G401 (cell line): Measurements from ENCODE around the gene IL10RB. TPM values are rescaled to one million over a fixed set of nuclear protein-coding genes. Genes with fewer than 3 reads are reported as not detected.

ENCODE experiments used
- DNase-seq: peaks from one replicate; pipeline ENCODE4 v3.0.0-alpha.2; 2015; ENCODE audit warnings: low spot score
- in situ Hi-C: cut with HindIII; loops from 2 replicates; pipeline ENCODE4 v1.10.0; 2016; ENCODE audit warnings: low sequenced_read_pairs, mixed read lengths
- total RNA-seq: library from RNA; depleted of rRNA; stranded (reverse); fragments of >200 nt; shearing (Covaris generic); gene quantifications from 2 replicates; pipeline ENCODE4 v1.2.3, GENCODE V29; 2014

Gene IL10RB
- total RNA-seq, 1 experiment from 2014 or later: 16.7 TPM

GRCh38 chr21:33291686-33292085 lies 25.5 kb downstream of the IL10RB start:
- no peak for DNase-seq
- in situ Hi-C loops: no loop called here

- in situ Hi-C loops: no loop called here
Measured at GRCh38 chr21:33292724-33293123, 26.6 kb downstream of the IL10RB start.

GRCh38 chr21:33293136-33293535 lies 27.0 kb downstream of the IL10RB start:
- in situ Hi-C loops: no loop called here
- no peak for DNase-seq

More at GRCh38 chr21:33292724-33293123, 26.6 kb downstream of the IL10RB start:
- no peak for DNase-seq

GRCh38 chr21:33293811-33294216 lies 27.6 kb downstream of the IL10RB start:
- DNase-seq: no peak
- in situ Hi-C loops: no loop called here

- no peak for DNase-seq
- in situ Hi-C loops: no loop called here
Measured at GRCh38 chr21:33296156-33296555, 30.0 kb downstream of the IL10RB start.

GRCh38 chr21:33299181-33299752 lies 33.1 kb downstream of the IL10RB start:
- DNase-seq: no peak
- in situ Hi-C loops: no loop called here

- in situ Hi-C loops: no loop called here
- DNase-seq: no peak
Measured at GRCh38 chr21:33300701-33301631, 34.8 kb downstream of the IL10RB start.

GRCh38 chr21:33301632-33302002 lies 35.5 kb downstream of the IL10RB start:
- DNase-seq: no peak
- in situ Hi-C loops: no loop called here

GRCh38 chr21:33302055-33302454 lies 35.9 kb downstream of the IL10RB start:
- DNase-seq: no peak
- in situ Hi-C loops: no loop called here

- no peak for DNase-seq
Measured at GRCh38 chr21:33302796-33303195, 36.6 kb downstream of the IL10RB start.

GRCh38 chr21:33305344-33305671 lies 39.1 kb downstream of the IL10RB start:
- DNase-seq: no peak
- in situ Hi-C loops: no loop called here

More at GRCh38 chr21:33302796-33303195, 36.6 kb downstream of the IL10RB start:
- in situ Hi-C loops: no loop called here

- in situ Hi-C loops: no loop called here
- no peak for DNase-seq
Measured at GRCh38 chr21:33305938-33306337, 39.8 kb downstream of the IL10RB start.

GRCh38 chr21:33308586-33309490 lies 42.7 kb downstream of the IL10RB start:
- in situ Hi-C loops: no loop called here
- no peak for DNase-seq

- no peak for DNase-seq
Measured at GRCh38 chr21:33309778-33310177, 43.6 kb downstream of the IL10RB start.

GRCh38 chr21:33312121-33312520 lies 46.0 kb downstream of the IL10RB start:
- in situ Hi-C loops: loop anchor here (5.0 kb wide), 1 partner anchor 35 kb away; no protein-coding TSS in a partner anchor

More at GRCh38 chr21:33309778-33310177, 43.6 kb downstream of the IL10RB start:
- in situ Hi-C loops: loop anchor here (5.0 kb wide), 1 partner anchor 38 kb away; no protein-coding TSS in a partner anchor

GRCh38 chr21:33313183-33313582 lies 47.0 kb downstream of the IL10RB start:
- DNase-seq: no peak
- in situ Hi-C loops: loop anchor here (5.0 kb wide), 1 partner anchor 34 kb away; no protein-coding TSS in a partner anchor

More at GRCh38 chr21:33312121-33312520, 46.0 kb downstream of the IL10RB start:
- DNase-seq: no peak

GRCh38 chr21:33313611-33314010 lies 47.4 kb downstream of the IL10RB start:
- DNase-seq: no peak
- in situ Hi-C loops: loop anchor here (5.0 kb wide), 1 partner anchor 34 kb away; no protein-coding TSS in a partner anchor

- no peak for DNase-seq
- in situ Hi-C loops: loop anchor here (5.0 kb wide), 1 partner anchor 33 kb away; no protein-coding TSS in a partner anchor
Measured at GRCh38 chr21:33314111-33314510, 47.9 kb downstream of the IL10RB start.
